ENCODE data around the gene ZNF667.
A peak's percentile ranks its signal among the peaks of the same experiment; 100 is the strongest.

ZNF667 gene

DNA sequence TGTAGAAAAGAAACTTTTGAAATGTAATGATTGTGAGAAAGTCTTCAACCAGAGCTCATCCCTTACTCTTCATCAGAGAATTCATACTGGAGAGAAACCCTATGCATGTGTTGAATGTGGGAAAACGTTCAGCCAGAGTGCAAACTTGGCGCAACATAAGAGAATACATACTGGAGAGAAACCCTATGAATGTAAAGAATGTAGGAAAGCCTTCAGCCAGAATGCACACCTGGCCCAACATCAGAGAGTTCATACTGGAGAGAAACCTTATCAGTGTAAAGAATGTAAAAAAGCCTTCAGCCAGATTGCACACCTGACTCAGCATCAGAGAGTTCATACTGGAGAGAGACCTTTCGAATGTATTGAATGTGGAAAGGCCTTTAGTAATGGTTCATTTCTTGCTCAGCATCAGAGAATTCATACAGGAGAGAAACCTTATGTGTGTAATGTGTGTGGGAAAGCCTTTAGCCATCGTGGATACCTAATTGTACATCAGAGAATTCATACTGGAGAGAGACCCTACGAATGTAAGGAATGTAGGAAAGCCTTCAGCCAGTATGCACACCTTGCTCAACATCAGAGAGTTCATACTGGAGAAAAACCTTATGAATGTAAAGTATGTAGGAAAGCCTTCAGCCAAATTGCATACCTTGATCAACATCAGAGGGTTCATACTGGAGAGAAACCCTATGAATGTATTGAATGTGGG is 53.7 kb downstream of the ZNF667 start:
- H3K4me3 ChIP-seq (ENCODE audit: low read length): no peak overlapping the region
- no peaks in the 10 kb centered on the region for H3K4me1 ChIP-seq (ENCODE audit: control insufficient read depth, insufficient read depth, low read length)
- H3K9ac ChIP-seq (ENCODE audit: low read length): no peak overlapping the region
- H3K36me3 ChIP-seq (ENCODE audit: control insufficient read depth, insufficient read depth, low read length): no peaks in the 10 kb centered on the region
- H3K9me3 ChIP-seq (ENCODE audit: control insufficient read depth, low read length): peaks cover 22% of the 10 kb centered on the region
- no peaks in the 10 kb centered on the region for H3K27me3 ChIP-seq (ENCODE audit: control insufficient read depth, insufficient read depth, low read length)

DNA sequence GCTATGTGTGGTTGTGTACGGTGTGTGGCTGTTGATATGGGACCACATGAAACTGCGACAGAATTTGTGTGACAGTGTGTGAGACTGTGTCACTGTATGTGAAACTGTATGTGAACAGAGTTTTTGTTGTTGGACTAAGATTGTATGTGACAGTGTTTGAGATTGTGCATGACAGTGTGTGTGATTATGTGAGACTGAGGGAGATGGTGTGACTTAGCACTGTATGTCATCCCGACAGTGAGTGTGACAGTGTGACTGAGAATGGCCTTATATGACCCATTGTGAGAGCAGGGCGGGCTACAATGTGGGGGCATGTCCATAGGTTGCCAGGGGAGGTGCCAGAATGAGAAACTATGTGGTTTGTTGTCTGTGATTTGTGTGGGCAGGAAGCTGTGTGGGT is 72.1 kb downstream of the ZNF667 start:
- Histone ChIP-seq H3K4me1 (ENCODE audit: control insufficient read depth, insufficient read depth, low read length) (no peaks in the 10 kb centered on the region), H3K9me3 (ENCODE audit: control insufficient read depth, low read length) (peaks cover 10% of the 10 kb centered on the region), H3K9ac (ENCODE audit: low read length) (no peak overlapping the region), H3K36me3 (ENCODE audit: control insufficient read depth, insufficient read depth, low read length) (peaks cover 7% of the 10 kb centered on the region), H3K4me3 (ENCODE audit: low read length) (peak overlapping the region; percentile 94), H3K27me3 (ENCODE audit: control insufficient read depth, insufficient read depth, low read length) (no peaks in the 10 kb centered on the region)

DNA sequence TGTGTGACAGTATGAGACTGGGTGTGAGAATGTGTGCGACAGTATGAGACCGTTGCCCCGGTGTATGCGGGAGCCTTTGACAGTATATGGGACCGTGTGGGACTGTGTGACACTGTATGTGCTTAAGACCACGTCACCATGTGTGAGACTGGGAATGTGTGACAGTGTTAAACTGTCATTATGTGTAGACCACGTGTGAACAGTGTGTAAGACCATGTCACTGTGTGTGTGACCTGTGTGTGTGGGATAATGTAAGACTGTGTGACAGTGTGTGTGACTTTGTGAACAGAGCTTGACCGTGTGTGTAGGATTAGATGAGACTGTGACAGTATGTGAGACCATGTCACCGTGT is 72.5 kb downstream of the ZNF667 start:
- Histone ChIP-seq H3K9me3 (ENCODE audit: control insufficient read depth, low read length) (peaks cover 14% of the 10 kb centered on the region), H3K4me3 (ENCODE audit: low read length) (peak overlapping the region; percentile 94), H3K4me1 (ENCODE audit: control insufficient read depth, insufficient read depth, low read length) (no peaks in the 10 kb centered on the region), H3K27me3 (ENCODE audit: control insufficient read depth, insufficient read depth, low read length) (no peaks in the 10 kb centered on the region), H3K9ac (ENCODE audit: low read length) (peak overlapping the region; percentile 87), H3K36me3 (ENCODE audit: control insufficient read depth, insufficient read depth, low read length) (peaks cover 7% of the 10 kb centered on the region)

DNA sequence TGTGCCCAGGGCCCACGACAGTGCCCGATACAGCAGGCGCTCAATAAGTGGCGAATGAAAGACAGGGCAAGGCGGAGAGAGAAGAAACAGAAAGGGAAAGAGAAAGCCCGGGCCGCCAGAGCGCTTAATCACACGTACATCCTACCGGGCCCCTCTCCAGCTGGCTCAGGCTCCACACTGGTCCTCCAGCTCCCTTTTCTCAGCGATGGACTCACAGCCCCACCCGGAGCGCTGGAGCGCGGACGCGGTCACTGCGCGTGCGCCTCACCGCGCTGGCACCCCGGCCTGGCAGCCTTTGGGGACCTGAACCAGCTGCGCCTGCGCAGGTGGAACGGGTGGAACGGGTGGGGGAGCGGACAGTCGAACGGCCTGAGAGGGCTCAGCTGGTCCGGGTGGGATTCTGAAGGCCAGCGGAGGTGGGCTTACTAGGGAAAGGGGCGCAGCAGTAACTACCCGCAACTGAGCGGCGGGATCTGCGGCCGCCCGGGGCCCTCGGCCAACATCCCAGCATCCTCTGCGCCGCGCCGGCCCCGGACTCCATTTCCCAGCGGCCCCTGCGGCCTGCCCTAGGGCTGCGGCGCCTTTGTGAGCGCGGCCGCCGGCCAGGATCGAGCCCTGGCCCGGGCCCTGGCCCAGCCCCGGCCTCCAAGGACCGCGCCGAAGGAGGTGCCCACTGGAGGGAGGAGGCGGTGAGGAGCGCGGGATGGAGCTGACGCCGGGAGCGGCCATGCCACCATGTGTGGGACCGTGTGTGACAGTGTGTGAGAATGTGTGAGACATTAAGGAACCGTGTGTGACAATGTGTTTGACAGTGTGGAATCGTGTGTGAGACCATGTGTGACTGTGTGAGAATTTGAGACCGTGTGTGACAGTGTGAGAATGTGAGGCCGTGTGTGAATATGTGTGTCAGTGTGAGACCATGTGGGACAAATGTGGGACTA is 73.1 kb downstream of the ZNF667 start, which contains the start of gene ZNF583:
Gene ZNF583 (plus strand): TSS at position 569 of the 941 bp plus-strand sequence. CDS start 2,783 bp downstream, outside the sequence.
- Histone ChIP-seq H3K9ac (ENCODE audit: low read length) (peak within 1 kb of the TSS; percentile 87), H3K4me3 (ENCODE audit: low read length) (peak within 1 kb of the TSS; percentile 94), H3K36me3 (ENCODE audit: control insufficient read depth, insufficient read depth, low read length) (peaks cover 4% of the 10 kb centered on the region), H3K9me3 (ENCODE audit: control insufficient read depth, low read length) (peaks cover 13% of the 10 kb centered on the region), H3K27me3 (ENCODE audit: control insufficient read depth, insufficient read depth, low read length) (no peaks in the 10 kb centered on the region), H3K4me1 (ENCODE audit: control insufficient read depth, insufficient read depth, low read length) (no peaks in the 10 kb centered on the region)

DNA sequence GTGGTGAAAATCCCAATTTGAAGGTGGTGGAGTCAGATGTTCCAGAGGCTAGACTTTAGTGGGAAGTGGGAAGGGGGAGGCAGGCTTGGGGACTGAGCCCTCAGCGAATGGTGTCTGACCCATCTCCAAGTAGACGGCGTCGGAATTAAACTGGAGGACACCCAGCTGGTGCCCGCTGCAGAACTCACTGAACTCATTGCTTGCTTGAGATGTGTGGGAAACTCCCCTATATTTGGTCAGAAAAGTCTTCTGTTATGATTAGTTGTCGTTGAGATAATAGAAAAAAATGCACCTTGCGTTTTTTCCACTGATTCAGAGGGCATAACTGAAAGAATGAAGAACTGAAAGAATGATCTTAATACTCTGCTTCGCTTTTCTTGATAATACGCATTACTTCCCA is 73.9 kb downstream of the ZNF667 start:
- no peaks in the 10 kb centered on the region for H3K4me1 ChIP-seq (ENCODE audit: control insufficient read depth, insufficient read depth, low read length)
- H3K4me3 ChIP-seq (ENCODE audit: low read length): peak overlapping the region; percentile 94

DNA sequence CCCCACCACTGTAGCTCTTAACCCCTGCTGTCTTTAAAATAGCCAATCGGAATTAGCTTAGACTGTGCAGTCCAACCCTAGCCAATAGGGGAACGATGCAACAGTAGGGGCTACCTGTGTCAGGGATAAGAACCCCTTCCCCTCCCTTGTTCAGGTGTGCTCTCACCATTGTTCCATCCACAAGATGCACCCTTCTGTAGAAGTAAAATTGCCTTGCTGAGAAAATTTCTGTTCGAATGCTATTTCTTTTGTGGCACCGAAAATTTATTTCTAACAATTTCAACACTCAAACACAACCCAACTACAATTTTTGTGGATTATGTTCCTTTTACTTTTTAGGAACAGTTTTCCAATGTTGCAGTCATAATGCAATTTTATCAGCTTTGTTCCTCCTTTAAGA is 76.7 kb downstream of the ZNF667 start:
- peaks cover 7% of the 10 kb centered on the region for H3K9me3 ChIP-seq (ENCODE audit: control insufficient read depth, low read length)
- no peaks in the 10 kb centered on the region for H3K36me3 ChIP-seq (ENCODE audit: control insufficient read depth, insufficient read depth, low read length)
- no peaks in the 10 kb centered on the region for H3K4me1 ChIP-seq (ENCODE audit: control insufficient read depth, insufficient read depth, low read length)
- H3K9ac ChIP-seq (ENCODE audit: low read length): no peak overlapping the region
- no peak overlapping the region for H3K4me3 ChIP-seq (ENCODE audit: low read length)
- no peaks in the 10 kb centered on the region for H3K27me3 ChIP-seq (ENCODE audit: control insufficient read depth, insufficient read depth, low read length)

More for the DNA sequence above, 73.9 kb downstream of the ZNF667 start:
- no peaks in the 10 kb centered on the region for H3K36me3 ChIP-seq (ENCODE audit: control insufficient read depth, insufficient read depth, low read length)
- peaks cover 7% of the 10 kb centered on the region for H3K9me3 ChIP-seq (ENCODE audit: control insufficient read depth, low read length)
- no peaks in the 10 kb centered on the region for H3K27me3 ChIP-seq (ENCODE audit: control insufficient read depth, insufficient read depth, low read length)
- peak overlapping the region; percentile 87 for H3K9ac ChIP-seq (ENCODE audit: low read length)

DNA sequence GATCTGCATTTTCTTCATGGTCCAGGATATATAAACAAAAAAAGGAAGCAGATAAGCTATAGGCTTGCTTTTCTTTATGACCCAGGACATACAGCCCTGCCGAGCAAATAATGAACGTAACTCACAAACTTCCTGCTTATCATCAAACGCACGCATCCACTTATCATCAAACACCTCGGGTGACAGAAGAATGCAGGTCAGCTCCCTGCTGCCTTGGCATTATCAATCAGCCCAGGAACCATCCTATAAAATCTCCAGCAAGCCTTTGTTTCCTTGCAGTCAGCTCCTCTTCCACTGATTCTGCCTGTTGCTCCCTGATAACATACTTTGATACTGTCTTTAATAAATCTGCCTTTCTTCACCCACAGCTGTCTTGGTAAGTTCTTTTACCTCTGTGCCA is 78.3 kb downstream of the ZNF667 start:
- no peaks in the 10 kb centered on the region for H3K27me3 ChIP-seq (ENCODE audit: control insufficient read depth, insufficient read depth, low read length)
- H3K9ac ChIP-seq (ENCODE audit: low read length): no peak overlapping the region
- no peaks in the 10 kb centered on the region for H3K36me3 ChIP-seq (ENCODE audit: control insufficient read depth, insufficient read depth, low read length)
- H3K4me1 ChIP-seq (ENCODE audit: control insufficient read depth, insufficient read depth, low read length): no peaks in the 10 kb centered on the region
- peaks cover 7% of the 10 kb centered on the region for H3K9me3 ChIP-seq (ENCODE audit: control insufficient read depth, low read length)
- H3K4me3 ChIP-seq (ENCODE audit: low read length): no peak overlapping the region

DNA sequence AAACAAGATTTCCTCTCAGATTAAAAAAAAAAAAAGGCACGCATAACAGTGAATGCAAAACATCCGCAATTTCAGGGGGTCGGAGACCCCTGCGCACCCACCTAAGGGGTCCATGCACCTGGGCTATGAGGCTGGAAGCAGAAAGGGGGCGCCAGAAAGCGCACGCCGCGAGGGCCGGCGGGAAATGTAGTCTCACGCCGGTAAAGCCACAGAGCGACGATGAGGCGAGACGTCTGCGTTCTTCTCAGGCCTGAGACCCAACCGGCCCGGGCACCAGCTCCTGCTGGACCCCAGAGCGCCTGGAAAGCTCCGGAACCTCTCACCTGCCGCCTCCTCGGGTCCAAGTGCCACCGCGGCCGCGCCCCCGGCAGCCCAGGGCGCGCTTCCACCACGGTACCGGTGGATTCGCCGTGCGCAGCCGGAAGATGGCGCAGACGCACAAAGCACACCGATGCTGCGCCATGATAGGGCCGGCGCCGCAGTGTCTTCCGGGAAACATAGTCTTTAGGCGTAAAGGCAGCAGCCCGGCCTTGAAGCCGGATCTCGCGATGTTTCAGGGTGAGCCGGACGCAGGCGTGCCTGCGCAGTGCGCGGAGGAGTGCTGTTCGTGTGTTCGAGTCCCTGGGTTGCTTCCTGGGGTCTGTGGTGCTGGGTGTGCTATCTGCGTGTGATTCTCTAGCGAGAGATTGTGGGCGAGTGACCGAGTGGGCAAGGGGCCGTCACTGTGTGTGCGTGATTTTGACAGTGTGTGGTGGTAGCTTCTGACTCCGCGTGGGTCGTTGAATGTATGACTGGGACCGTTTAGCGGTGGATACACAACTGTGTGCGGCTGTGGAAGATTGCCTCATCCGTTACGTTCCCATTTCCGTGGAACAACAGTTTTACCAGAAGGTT is 83.8 kb downstream of the ZNF667 start, which contains the start of gene ZNF582:
Gene ZNF582 (minus strand): TSS at position 416 of the 894 bp plus-strand sequence. CDS start 1,782 bp downstream, outside the sequence.
- H3K4me1 ChIP-seq (ENCODE audit: control insufficient read depth, insufficient read depth, low read length): peaks cover 3% of the 10 kb centered on the region
- no peaks in the 10 kb centered on the region for H3K36me3 ChIP-seq (ENCODE audit: control insufficient read depth, insufficient read depth, low read length)
- H3K27me3 ChIP-seq (ENCODE audit: control insufficient read depth, insufficient read depth, low read length): no peaks in the 10 kb centered on the region
- no peaks in the 10 kb centered on the region for H3K9me3 ChIP-seq (ENCODE audit: control insufficient read depth, low read length)
- peak within 1 kb of the TSS; percentile 71 for H3K9ac ChIP-seq (ENCODE audit: low read length)
- H3K4me3 ChIP-seq (ENCODE audit: low read length): peak within 1 kb of the TSS; percentile 69
